NCI-H524 treated with DMSO at 0.1 percent for 48 hours (cell line): Measurements from ENCODE around the gene ADGRA1.

ENCODE experiments used
- DNase-seq: peaks from one replicate; lab custom pipeline; 2025; lab: John Stamatoyannopoulos, UW

The ADGRA1 gene

DNA sequence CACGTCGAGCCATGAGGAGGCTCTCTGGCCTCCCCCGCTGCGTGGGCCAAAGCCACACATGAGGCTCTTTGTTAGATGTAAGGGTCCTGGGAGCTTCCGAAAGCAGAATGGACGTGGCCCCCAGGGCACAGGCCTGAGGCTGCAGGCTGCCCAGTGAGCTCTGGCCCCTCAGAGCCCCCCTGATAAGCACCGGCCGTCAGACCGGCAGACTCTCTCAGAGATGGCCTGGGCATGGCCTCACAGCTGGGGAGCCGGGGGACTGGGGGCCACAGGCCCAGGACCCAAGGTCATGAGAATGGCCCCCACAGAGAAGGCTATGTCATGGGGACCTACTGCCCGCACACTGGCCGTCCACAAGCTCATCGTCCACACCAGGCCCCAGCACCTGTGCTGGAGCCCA is 31.7 kb upstream of the ADGRA1 start:
- no peak for DNase-seq

DNA sequence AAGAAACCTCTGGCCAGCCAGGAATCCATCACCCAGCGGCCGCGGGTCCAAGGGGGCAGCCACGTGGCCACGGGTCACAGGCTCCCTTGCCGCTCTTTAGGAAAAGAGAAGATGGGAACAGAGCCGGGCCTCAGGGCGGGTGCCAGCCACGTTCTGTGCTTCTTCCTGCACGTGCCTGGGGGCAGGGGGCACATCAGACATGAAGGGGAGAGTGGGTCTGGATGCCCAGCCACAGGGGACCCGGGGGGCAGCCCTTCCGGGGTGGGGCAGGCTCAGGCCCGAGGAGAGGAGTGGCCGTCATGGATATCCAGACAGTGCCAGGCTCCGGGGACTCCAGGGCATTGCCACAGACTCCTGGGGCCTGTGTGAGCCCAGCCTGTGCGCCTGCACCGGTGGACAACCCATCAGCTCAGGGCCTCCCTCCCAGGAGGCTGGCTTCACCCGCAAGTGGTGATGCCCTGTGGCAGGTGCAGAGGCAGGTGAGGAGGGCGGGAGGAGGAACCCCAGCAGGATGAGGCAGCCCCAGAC is 31.0 kb upstream of the ADGRA1 start:
- no peak for DNase-seq

DNA sequence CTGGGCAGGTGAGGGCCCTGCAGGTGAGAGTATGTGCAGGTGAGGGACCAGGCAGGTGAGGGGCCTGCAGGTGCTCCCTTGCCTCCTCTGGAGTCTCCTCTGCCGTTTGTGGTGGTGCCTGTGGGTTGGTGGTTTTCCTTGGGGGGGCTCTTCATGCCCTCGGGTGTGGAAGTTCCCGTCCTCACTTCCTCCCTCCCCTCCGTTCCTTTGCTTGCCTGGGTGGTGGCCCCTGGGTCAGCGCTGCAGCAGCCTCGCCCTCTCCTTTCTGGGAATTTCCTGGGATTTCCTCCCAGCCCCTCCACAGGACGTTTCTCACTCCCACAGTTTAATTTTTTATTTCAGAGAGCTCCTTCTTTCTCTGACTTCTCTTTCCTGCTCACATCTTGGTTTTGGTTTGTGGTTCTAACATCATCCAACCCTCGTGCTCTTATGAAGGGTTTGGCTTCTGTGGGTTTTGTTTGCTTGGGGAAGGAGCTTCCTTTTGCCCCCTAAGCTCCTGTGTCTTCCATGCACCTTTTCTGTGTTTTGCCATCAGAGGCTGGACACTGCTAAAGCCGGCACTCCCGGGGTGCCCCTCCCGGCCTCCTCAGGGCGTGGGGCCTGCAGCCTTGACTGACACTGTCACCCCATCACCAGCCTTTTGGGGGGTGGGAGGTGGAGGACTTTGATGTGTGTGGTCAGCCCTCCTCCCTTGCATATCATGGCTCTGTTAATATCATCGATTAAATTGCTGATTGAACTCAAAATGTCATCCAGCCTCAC is 29.2 kb upstream of the ADGRA1 start:
- no peak for DNase-seq

DNA sequence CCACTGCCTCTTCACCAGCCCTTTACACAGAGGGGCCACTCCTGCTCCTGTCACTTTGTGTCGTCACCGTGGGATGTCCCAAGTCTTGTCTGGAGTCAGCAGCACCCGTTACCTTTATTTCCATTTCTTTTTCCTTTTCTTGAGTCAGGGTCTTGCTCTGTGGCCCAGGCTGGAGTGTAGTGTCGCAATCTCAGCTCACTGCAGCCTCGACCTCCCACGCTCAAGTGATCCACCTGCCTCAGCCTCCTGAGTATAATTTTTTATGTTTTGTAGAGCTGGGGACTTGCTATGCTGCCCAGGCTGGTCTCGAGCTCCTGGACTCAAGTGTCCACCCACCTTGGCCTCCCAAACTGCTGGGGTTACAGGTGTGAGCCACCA is 28.6 kb upstream of the ADGRA1 start:
- no peak for DNase-seq

DNA sequence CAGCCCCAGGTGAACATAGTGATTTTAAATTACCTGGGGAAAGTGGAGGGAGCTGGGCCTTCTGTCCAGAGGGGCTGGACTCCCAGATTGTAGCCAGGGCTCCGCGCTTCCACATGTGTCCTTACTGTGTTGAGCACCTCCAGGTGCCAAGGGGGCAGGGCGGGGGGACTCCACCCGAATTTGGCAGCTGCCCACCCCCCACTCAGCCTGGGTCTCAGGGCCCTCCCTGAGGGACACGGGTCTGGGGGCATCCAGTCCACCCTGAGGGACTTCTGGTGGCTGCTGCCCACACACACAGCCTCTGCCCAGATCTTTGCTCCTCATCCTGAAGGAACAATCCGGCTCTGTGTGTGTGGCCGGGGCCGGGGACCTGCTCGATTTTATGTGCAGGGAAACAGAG is 28.2 kb upstream of the ADGRA1 start:
- no peak for DNase-seq

DNA sequence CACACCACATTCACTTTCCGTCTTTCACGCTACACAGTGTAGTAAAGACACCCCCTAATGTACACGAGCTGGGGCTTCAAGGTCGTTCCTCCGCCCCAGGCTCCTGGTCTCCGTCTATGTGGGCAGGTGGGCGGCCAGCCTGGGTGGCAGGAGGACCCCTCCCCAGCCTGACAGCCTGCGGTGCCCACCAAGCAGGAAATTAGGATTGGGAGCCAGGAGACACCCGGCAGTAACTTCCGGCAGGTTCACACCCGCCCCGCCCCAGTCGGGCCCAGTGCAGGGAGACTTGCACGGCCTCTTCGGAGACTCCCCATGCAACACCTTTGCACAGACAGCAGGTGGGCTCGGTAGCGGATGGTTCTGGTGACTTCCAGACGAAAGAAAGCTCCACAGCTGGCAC is 27.7 kb upstream of the ADGRA1 start:
- no peak for DNase-seq

DNA sequence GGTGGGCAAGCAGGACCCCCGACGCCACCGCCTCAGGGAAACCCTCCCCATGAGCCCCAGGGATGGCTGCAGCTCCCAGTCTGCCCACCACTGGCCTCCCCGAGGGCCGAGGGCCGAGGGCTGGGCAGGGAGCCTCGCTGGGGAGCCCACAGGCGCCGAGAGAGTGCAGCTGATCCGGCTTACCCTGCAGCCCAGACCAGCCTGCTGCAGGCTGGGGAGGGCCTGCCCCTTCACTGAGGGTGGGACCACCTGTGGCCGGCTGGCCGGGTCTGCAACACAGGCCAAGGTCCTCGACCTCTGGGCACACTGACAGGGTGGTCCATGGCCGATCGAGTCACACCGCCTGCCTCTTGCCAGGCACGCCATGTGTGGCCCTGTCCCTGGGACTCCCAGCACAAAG is 27.3 kb upstream of the ADGRA1 start:
- DNase-seq: no peak

DNA sequence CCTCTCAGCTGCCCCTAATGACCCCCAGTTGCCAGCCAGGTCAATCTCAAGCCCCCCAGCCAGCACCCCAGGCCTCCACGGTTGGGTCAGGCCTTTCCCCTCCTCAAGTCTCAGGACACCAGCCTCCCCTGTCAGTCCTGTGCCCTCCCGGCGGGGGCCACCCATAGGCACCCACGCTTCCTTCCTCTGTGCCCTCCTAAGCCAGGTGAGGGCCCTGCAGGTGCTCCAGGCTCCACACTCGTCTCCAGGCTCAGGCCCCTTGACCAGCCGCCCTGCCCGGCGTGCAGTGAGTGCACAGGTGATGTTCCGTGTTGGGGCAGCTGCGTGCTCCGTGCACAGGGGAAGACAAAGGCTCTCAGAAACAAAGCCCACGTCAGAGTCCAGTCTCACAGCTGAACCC is 26.8 kb upstream of the ADGRA1 start:
- no peak for DNase-seq

DNA sequence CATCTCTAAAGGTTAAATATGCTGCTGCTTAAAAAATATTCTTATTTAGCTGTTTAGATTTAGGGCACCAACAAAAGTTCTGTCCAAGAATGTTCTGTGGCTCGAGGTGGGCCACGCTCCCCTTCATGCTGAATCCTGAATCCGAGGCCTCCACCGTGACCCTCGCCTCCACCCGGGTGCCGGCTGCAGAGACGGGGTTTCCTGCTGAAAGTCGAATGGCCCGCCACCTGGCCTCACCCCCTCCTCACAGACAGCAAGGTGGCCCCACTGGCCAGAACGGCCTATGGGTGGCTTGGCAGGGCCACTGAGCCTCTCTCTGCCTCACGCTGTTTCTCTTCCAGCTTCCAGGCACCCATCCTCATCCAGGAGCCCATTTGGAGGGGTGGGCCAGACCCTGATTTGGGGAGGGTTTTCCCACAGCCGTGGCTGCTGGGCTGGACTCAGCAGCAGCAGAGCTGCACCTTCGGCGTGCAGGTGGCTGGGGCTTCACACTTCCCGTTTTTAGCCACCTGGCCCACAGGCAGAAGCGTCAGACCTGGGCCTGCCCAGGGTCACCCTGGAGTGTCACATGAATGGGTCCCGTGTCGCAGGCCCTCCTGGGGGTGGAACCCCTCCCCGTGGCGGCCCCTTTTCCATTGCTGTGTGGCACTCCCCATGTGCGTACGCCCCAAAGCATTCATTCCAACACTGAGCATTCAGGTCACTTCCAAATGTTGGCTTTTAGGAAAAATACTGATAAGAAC is 26.3 kb upstream of the ADGRA1 start:
- no peak for DNase-seq

DNA sequence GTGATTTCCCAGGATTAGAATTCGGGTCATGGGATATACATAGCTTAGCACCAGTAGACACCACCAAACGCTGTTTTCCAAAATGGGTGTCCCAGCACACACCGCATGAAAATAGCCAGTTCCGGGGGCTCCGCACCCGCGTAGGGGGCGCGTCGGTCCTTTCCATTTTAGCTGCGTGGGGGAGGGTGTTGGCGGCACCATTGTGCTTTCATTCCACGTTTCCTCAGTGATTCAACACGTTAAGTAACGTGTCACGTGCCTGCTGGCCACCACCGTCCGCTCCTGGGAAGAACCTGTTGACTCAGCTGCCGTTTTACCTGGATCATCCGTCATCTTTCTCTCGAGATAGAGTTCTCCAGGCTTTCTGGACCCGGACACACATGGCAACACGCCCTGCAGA is 25.6 kb upstream of the ADGRA1 start:
- no peak for DNase-seq

DNA sequence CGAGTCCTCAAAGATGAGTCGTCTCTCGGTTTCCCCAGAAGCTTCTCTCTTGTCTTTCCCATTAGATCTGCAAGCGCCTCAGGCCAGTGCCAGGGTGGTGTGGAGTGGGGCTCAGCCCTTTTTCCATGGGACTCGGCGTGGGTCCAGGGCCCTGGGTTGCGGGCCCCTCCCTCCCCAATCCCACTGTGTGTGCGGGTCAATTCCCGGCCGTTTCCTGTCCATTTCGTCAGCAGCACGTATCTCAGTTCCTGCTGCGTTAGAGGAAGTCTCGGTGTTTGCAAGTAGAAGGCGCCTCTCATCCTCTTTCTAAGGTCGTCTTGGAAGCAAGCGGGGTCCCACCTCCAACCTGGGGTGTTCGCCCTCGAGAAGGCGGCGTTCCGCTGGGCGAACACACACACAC is 25.1 kb upstream of the ADGRA1 start:
- no peak for DNase-seq

DNA sequence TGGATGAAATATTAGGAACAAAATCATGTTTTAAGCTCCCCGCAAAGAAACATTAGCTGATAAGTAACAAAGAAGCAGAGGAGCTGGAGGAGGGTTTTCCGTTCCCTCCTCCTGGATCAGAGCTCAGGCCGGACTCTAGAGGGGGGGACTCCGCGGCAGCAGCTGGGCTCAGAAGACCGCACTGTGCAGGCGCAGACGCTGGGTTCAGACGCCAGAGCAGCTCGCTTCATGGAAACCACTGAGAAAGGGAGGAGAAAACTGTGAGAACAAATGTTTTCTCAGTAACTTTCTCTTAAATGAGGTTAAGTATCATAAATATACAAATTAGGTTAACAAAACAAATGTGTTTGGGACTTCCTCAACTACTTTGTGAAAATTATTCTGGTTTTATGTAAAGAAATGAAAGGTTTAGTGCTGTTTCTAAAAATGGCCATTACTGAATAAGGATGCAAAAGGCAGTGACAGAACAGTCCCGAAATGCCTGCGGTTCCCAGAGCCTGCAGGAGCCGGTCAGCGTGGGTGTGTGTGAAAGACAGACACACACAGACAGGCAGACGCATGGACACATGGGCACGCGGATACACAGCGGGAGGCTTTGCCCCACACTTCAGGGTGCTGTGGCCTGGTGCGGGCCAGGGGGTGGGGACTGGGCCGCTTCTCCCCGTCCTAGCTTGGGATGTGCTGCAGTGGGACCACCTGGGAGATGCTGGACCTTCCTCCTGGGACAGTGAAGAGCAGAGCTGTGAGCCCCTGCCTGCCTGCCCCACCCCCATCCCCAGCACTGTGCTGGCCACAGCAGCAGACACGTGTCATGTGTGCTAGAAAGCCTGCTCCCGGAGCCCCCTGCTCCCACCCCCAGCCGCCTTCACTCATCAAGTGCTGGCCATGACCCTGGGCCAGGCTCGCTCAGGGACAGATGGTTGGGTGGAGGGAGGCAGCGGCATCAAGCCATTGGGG is 20.3 kb upstream of the ADGRA1 start:
- DNase-seq: no peak

DNA sequence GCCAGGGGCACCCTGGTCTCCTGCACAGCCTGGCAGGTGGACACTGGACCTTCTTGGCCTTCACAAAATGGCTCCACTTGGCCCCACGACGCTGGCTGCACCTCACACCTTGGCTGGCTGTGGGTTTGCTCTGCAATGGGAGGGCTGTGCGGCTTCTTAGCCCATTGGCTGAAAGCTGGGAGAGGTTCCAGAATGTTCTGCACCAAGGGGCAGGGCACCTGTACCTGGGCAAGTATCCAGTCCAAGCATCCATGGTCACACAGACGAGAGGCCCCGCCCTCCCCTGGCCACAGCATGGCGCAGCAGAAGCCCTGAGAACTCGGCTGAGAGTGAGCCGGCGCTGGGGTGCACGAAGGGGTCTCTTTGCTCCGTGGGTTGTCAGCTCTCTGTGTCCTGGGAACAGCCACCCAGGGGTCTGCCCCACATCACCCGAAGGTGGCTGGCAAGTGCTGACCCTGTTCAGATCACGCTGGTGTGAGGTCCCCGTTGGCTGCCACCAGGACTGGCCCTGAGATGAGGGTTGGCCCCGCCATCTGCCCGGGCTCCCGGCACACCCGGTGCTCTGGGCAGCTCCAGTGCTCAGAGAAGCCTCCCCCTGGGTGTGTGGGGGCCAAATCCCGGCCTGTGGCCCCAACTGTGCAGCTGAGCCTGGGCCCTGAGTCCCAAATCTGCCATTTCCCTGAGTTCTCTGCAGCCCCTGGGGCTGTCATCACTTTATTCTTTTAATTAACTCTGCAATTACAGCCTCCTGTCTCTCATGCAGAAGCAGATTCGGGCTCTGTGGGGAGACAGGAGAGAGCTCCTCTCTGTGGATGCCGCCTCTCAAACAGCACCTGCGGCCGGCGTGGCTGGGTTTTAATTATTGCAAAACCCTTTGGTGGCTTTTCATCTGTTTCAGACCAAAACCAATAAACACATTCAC is 19.4 kb upstream of the ADGRA1 start:
- no peak for DNase-seq

DNA sequence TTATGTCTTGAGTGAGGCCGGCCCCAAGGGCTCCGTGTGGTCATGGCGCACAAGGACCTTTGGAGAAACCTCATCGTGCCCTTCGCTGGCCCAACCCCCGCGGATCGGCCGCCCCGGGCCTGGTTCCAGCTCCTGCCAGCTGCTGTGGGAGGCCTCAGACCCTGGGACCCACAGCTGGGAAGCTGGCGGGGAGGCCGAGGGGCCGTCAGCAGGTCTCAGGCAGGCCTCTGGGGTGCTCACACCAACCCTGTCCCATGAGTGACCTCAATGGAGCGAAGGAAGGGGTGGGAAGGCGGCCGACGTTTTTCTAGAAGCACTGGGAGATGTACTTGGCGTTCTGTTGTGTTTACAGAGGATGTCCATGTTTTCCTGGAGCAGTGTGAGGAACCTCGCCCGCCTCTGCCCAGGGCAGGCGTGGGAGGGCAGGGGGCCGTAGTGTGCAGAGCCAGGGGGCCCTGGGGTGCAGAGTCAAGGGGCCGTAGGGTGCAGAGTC is 18.6 kb upstream of the ADGRA1 start:
- DNase-seq: no peak

DNA sequence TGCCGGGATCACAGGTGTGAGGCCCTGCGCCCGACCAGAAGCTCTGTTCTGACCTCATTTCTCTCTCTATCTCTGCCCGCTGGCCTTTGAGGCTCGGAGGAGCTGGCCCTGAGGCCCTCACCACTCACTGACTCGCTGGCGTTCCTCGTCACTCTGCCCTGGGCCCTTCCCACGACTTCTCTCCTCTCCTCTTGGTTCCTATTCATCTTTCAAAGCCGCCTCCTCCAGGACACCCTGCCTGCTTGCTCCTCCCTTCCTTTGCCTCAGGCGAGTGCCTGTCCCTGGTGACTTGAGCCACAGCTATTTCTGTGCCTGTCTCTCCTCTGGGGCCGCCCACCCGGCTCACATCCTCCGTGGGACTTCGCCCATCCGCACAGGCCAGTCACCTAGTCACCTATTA is 17.3 kb upstream of the ADGRA1 start:
- DNase-seq: no peak

DNA sequence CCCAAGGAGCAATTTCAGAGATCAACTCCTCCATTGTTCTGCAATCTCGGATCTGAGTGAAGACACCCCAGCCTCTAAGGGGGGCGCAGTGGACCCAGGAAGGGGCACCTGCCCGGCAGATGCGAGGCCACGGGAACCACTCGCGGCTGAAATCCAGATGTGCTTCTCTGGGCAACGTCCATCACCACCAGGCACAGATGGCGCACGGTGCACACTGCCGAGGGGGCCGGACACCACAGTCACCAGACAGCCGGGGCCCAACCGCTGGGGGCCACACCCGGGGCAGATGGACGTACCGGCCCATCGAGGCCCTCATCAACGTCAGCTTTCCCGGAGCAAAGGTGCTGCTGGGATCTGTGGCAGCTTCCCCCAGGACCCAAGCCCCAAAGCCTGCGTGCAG is 16.9 kb upstream of the ADGRA1 start:
- no peak for DNase-seq

DNA sequence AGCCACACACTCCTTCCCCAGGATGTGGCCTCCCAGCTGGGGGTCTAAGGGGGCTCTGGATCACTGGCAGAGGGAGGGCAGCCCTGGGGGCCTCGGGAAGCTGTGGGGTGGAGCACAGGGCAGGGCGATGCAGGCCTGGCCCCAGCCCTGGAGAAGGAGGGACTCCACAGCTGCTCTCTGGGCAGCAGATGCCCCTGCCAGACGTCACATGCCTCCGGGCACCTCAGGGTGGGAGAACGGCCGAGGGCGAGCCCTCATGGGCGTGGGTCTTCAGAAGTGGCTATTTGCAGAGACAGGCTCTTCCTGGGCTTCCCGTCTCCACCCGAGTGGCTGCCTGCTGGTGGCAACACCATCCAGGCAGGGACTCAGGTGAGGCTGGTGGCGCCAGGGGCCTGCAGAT is 16.0 kb upstream of the ADGRA1 start:
- DNase-seq: no peak

DNA sequence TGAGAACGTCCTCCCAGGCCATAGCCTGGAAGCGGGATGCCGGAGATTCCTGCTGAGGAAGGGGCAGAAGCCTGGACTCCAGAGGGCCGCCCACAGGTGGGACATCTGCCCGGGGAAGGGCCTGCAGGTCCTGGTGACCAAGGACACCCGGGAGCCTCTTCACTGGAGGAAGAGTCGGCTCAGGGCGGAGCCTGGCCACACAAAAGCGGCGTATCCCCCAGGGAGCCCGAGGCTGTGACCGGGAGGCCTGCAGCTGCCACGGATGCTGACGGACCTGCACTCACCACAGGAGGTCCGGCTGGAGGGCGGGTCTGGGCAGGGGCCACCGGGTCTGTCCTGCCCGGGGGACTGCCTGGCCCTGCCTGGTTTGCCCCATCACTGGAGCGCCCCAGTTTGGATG is 15.5 kb upstream of the ADGRA1 start:
- no peak for DNase-seq

DNA sequence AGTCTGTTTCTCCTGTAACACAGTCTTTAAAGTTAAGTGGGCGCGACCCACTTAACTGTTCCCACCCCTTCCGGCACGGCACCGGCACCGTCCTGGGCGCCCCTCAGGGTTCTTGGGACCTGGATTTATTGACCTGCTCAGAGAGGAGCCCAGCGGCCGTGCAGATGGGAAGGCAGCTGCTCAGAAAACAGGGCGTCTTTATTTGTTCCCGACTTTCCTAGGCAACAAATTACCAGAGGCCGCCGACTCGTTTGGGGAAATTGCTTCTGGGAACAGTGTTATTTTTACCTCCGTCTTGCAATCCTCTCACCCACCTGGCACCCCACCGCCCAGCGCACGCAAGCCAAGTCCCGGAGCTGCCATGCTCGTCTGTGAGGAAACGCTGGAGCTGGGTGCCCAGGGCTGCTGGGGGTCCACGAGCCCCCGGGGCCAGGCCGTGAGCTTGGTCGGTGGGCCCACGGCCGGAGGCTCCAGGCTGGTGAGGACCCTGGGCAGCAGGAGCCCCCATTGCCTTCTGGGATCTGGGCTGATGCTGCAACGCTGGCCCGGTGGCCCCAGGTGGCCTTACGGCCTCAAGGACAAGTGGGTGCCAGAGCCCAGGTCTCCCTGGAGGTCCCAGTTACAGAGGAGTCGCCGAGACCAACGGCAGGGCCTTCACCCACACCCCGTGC is 14.9 kb upstream of the ADGRA1 start:
- DNase-seq: no peak

DNA sequence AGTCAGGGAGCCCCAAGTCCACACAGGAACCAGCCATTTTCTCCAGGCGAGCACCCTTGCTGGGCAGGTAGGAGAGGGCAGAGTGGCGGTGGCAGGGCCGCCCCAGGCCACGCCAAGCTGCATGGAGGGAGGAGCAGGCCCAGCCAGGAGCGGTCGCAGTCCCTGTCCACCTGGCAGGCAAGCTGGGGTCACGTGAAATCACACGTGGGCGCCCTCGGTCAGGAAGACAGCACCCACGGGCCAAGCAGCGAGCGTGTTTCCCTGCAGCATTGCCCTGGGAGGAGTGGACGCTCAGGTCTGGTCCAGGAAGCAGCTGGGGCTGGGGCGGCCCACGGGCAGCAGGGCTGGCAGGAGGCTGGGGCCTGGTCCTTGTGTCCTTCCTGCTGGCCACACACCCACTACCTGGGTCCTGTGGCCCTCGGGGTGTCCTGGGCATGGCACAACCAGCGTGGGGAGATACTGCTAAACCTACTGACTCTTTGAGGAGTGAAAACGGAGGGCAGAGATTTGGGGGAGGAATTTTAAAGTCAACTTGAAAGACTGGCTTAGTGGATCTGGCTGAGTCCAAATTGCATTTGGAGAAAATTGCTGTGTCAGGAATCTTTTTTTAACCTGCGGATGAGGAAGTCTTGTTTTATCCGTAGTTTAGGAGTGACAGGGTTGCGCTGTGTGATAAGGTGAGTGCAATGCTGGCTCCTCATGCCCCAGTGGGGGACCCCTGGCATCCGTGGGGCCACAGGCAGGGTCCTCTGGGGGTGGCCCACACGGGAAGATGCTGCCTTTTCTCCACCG is 12.2 kb upstream of the ADGRA1 start:
- no peak for DNase-seq
